ENCODE measurements around the gene APBB1IP. TPM values are rescaled to one million over a fixed set of nuclear protein-coding genes. Genes with fewer than 3 reads are reported as not detected.

The APBB1IP gene
- total RNA-seq, 1 donor from 2014 or later, result 0.48 TPM

- no peaks in the 10 kb centered on the region for H3K9me3 Mint-ChIP-seq
- TF ChIP-seq CTCF (conservative IDR thresholded peaks at IDR 0.05), result no peak
- no peak overlapping the region for H3K4me3 Mint-ChIP-seq
- H3K27ac Mint-ChIP-seq, result no peak overlapping the region
- H3K4me1 Mint-ChIP-seq (ENCODE audit: unreplicated experiment), result no peaks in the 10 kb centered on the region
- DNase-seq (ENCODE audit: extremely low spot score, unreplicated experiment), result no peak
- H3K27me3 Mint-ChIP-seq, result peaks cover 8% of the 10 kb centered on the region
- no peaks in the 10 kb centered on the region for H3K36me3 Mint-ChIP-seq
These were observed 174.2 kb downstream of the APBB1IP start for GRCh38 chr10:26612151-26612915.

Other genes with a start within 250 kb of the APBB1IP start
- gene GAD2, start 221.6 kb upstream of the APBB1IP start, total RNA-seq (ENCODE audit: low replicate concordance), result 15.3 and 16.9 TPM in 2 replicates